Dedifferentiated amniotic fluid mesenchymal stem cell (primary cell): Measurements from ENCODE around the gene GDPD1.
"Not testable (repeated sequence)": the region's sequence is repeated elsewhere in the genome, so short reads cannot be mapped to it uniquely, and the experiment has no call there.

ENCODE experiments used
- DNase-seq: peaks from one replicate; pipeline ENCODE4 v3.0.0-alpha.2; 2016; ENCODE audit errors: extremely low spot score

Gene GDPD1

GRCh38 chr17:59244081-59244480 is 23.8 kb downstream of the GDPD1 start:
- DNase-seq = no peak

- DNase-seq = no peak
These were observed 34.4 kb downstream of the GDPD1 start for GRCh38 chr17:59254742-59255141.

DNA sequence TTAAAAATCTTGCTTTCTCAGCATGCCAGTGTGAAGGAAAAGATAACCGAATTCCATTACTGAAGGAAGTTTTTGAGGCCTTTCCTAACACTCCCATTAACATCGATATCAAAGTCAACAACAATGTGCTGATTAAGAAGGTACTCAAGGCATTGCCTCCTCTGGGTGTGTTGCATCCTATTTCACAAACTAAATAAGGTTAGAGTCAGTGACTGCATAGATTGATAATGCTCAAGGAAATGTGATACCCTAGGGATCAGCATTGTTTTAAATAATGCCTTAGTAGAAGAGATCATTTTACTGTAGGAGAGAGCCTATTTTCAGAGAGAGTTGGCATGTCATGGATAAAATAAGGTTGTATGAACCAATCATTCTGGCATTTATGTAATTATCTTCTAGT is 36.8 kb downstream of the GDPD1 start:
- DNase-seq = peak; percentile 34

DNA sequence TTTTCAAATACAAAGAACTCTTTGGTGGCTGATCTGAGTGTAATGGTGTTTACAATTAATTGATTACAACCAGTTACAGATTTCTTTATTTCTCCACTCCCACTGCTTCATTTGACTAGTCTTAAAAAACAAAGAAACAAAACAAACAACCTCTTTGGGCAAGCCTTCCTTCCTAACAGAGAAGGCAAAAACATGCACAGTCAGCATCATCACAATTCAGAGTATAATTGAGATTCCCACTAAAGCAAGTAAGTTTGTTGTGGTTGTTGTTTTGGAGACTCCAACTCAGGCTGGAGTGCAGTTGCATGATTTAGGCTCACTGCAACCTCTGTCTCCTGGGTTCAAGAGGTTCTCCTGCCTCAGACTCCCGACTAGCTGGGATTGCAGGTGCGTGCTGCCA is 40.4 kb downstream of the GDPD1 start:
- DNase-seq = no peak

DNA sequence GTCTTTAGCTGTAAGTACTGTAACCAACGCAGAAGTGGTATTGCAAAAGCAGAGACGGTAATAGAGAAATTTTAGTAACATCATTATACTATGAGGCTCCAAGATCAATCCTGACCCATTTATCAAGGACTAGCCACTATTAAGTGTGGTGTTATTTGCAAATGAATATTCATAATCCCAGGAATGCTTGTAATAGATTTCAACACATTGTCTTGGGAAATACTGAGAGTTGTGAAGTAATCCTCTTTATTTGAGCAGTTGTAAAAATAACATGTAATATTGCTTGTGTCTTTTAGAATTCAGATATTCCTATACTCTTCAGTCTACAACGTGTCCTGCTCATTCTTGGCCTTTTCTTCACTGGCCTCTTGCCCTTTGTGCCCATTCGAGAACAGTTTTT is 46.4 kb downstream of the GDPD1 start:
- no peak for DNase-seq

GRCh38 chr17:59267776-59268175 is 47.5 kb downstream of the GDPD1 start:
- DNase-seq = no peak

DNA sequence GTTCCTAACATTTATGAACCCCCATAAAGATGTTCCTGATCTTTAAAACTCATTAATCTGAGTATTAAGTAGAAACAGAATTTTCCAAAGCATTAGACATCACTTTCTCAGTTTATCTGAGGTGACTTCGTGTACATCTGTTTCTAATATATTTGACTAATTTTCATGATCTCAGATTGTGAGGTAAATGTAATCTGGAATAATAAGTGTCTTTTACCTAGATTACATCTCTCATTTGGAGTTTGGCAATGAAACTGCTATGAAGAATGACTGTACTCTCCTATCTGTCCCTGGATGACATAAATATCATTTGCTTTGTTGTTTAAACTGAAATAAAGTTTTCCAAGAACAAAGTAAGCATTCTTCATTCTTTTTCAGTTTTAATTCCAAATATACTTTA is 55.3 kb downstream of the GDPD1 start:
- no peak for DNase-seq

DNA sequence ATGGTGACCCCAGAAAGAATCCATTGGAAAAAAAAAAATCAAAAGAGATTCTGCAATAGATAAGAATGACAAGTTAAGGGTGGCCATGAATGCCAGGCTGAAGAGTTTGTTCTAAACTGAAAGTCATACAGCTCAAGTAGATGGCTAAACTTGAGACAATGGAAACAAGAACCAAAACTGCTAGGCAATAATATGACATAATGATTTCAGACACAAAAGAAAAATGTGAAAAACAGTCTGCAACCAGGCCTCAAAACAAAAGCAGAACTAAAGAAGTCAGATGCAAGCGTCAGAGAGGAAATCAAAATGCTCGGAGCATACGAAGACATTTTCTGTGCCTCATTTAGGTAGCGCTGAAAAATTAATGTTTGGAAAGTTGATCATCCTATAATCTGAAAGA is 56.7 kb downstream of the GDPD1 start:
- no peak for DNase-seq

- DNase-seq = no peak
These were observed 58.1 kb downstream of the GDPD1 start for GRCh38 chr17:59278406-59278805.

GRCh38 chr17:59284317-59284716 is 64.0 kb downstream of the GDPD1 start:
- no peak for DNase-seq

- DNase-seq = no peak
These were observed 67.1 kb downstream of the GDPD1 start for GRCh38 chr17:59287452-59287851.

- DNase-seq = no peak
These were observed 67.6 kb downstream of the GDPD1 start for GRCh38 chr17:59287891-59288290.

GRCh38 chr17:59289981-59290301 is 69.6 kb downstream of the GDPD1 start:
- no peak for DNase-seq

- not testable (repeated sequence) for DNase-seq
These were observed 70.1 kb downstream of the GDPD1 start for GRCh38 chr17:59290302-59290998.

GRCh38 chr17:59292174-59292523 is 71.8 kb downstream of the GDPD1 start:
- DNase-seq = no peak

GRCh38 chr17:59296190-59296589 is 75.9 kb downstream of the GDPD1 start:
- no peak for DNase-seq

DNA sequence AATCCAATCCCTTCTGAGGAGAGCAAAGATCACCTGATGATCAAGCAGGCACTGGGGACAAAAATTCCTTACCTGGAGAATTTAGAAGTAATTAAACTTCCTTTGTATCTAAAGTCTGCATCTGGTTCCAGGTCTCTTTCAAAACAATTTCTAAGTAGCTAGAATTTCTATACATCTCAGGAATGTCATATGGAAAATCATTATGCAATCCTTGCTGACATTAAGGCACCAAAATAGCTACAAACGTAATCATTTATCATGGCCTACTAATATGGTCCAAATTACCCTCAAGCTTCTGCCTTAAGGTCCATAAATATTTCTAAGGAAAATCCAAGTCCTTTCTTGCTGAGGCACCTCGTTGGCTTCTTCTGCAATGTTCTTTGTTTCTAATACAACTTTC is 78.2 kb downstream of the GDPD1 start:
- DNase-seq = no peak

GRCh38 chr17:59299400-59300092 is 79.2 kb downstream of the GDPD1 start:
- DNase-seq = no peak

DNA sequence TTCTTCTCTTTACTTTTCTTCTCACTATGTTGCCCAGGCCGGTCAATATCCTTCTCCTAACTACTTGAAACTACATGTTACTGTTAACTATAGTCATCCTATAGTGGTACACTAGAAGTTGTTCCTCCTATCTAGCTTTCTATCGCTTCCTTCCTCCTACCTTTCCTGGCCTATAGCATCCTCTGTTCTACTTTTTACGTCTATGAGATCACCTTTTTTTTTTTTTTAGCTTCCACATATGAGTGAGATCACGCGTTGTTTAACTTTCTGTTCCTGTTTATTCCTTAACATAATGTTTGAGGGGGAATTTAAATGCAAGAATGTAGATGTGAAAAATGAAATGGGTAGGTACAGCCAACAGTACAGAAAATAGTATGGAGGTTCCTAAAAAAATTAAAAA is 80.6 kb downstream of the GDPD1 start:
- DNase-seq = no peak

- no peak for DNase-seq
These were observed 84.5 kb downstream of the GDPD1 start for GRCh38 chr17:59304811-59305210.

DNA sequence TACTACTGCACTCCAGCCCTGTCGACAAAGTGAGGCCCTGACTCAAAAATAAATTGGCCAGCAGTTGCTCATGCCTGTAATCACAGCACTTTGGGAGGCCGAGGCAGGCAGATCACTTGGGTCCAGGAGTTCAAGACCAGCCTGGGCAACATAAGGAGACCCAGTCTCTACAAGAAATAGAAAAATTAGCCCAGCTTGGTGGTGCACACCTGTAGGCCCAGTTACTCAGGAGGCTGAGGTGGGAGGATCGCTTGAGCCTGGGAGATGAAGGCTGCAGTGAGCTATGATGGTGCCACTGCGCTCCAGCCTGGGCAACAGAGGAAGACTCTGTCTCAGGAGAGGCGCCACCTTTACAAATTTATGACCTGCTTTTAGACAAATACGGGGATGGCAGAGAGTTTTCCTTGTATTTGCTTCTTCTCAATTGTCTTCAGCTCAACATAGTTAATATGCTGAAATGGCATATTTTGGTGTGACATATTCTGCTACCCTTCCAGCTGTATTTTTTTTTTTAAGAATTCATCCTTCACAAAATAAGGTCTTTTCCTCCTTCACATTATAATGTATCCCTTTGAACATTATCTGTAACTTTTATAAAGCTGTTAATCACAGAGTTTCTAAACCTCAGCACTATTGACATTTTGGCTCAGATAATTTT is 90.1 kb downstream of the GDPD1 start:
- no peak for DNase-seq

- peak; percentile 68 for DNase-seq
These were observed 90.7 kb downstream of the GDPD1 start for GRCh38 chr17:59311051-59311468.

GRCh38 chr17:59311521-59311920 is 91.2 kb downstream of the GDPD1 start:
- DNase-seq = not testable (repeated sequence)
